Spleen (tissue), 7 donors: ENCODE measurements around the gene CCDC107.

Experiments
- CTCF ChIP-seq, 11 experiments: fragments of 200-600 bp in 7 of 11; fragments of 450-650 bp in 4 of 11; sonication (generic) in 4 of 11; IDR thresholded peaks in 8 of 11; conservative IDR thresholded peaks in 3 of 11; 1 replicate in 7 of 11; 2 replicates in 4 of 11; pipeline versions ENCODE4 v1.4.0 to v1.8.0; 2016 to 2021; ENCODE audit warnings: antibody characterized with exemption in 11 of 11, inconsistent platforms in 4 of 11, mild to moderate bottlenecking in 1 of 11
- POLR2A ChIP-seq, 3 donors: fragments of 450-650 bp; IDR thresholded peaks; one replicate each; pipeline ENCODE4 v1.5.1; 2017; ENCODE audit warnings: antibody characterized with exemption in 3 of 3, mild to moderate bottlenecking in 1 of 3
- POLR2AphosphoS5 ChIP-seq, 3 donors: sonication (generic); formaldehyde crosslinking; IDR thresholded peaks; one replicate each; pipeline ENCODE4 v1.5.1; 2017; ENCODE audit warnings: antibody characterized with exemption in 3 of 3
- donor health status: DM: no; HTN: no; CAD: no; lungs with moderate emphysema.
- donor health status: DM: no; HTN: no; CAD: no.
- donor health status: DM: no; HTN: no; CAD: no.

- no peak for TF ChIP-seq CTCF (IDR thresholded peaks at IDR 0.05 in 8 of 11, conservative IDR thresholded peaks at IDR 0.05 in 3 of 11)
- TF ChIP-seq POLR2AphosphoS5 (IDR thresholded peaks at IDR 0.05), result no peak
- no peak for TF ChIP-seq POLR2A (IDR thresholded peaks at IDR 0.05)
Observed at GRCh38 chr9:35629597-35629996, 28.5 kb upstream of the CCDC107 start.
